Chondrocyte (in vitro differentiated cells): ENCODE measurements around the gene P2RY6. TPM values are rescaled to one million over a fixed set of nuclear protein-coding genes. Genes with fewer than 3 reads are reported as not detected.
A peak's percentile ranks its signal among the peaks of the same experiment; 100 is the strongest.

Source experiments
- DNase-seq: peaks from one replicate; pipeline ENCODE4 v3.0.0; 2021; ENCODE audit warnings: mixed read lengths, low spot score
- H3K27ac Mint-ChIP-seq: one replicate; pipeline ENCODE4 v1.8.0; 2021; ENCODE audit warnings: mild to moderate bottlenecking, moderate library complexity, mixed read lengths; ENCODE audit not compliant: unreplicated experiment
- H3K27me3 Mint-ChIP-seq: 2 replicates; pipeline ENCODE4 v1.8.0; 2021; ENCODE audit warnings: low read depth, mixed read lengths
- H3K36me3 Mint-ChIP-seq: 2 replicates; pipeline ENCODE4 v1.8.0; 2021; ENCODE audit warnings: low read depth, mixed read lengths
- H3K4me1 Mint-ChIP-seq: 2 replicates; pipeline ENCODE4 v1.8.0; 2021; ENCODE audit warnings: low read depth, mild to moderate bottlenecking, mixed read lengths
- H3K4me3 Mint-ChIP-seq: one replicate; pipeline ENCODE4 v1.8.0; 2021; ENCODE audit warnings: mild to moderate bottlenecking, moderate library complexity, mixed read lengths; ENCODE audit not compliant: unreplicated experiment
- H3K9me3 Mint-ChIP-seq: 2 replicates; pipeline ENCODE4 v1.8.0; 2021; ENCODE audit warnings: low read depth, mixed read lengths
- total RNA-seq: library from RNA; stranded (reverse); gene quantifications from 3 replicates; pipeline ENCODE4 v1.2.1, GENCODE V29; 2021
- TF ChIP-seq, protein P1 (sequence below): fragments of 200-600 bp; sonication (generic); IDR thresholded peaks from 2 replicates; pipeline ENCODE4 v1.5.0; 2021; ENCODE audit warnings: antibody characterized with exemption, mild to moderate bottlenecking, moderate library complexity

Gene P2RY6
- total RNA-seq, 1 donor from 2014 or later: 0.20 TPM

DNA sequence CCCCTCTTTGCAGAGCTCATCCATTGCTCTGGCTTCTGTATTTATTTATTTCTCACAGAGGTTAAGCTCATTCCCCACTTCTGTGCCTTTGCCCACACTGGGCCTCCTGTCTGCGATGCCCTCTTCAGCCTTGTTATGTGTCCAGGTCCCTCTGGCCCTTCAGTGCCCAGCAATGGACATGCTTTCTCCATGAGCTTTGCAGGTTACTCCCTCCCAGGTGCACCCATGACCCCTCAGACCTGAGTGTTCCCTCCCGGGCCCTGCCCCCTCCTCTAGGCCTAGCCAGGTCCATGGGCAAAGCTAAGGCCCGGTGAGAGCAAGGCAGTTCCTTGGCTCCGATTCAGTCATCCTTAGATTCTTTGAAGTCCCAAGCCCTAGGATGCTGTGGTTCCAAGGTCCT lies 18.4 kb downstream of the P2RY6 start:
- TF ChIP-seq, protein P1, sequence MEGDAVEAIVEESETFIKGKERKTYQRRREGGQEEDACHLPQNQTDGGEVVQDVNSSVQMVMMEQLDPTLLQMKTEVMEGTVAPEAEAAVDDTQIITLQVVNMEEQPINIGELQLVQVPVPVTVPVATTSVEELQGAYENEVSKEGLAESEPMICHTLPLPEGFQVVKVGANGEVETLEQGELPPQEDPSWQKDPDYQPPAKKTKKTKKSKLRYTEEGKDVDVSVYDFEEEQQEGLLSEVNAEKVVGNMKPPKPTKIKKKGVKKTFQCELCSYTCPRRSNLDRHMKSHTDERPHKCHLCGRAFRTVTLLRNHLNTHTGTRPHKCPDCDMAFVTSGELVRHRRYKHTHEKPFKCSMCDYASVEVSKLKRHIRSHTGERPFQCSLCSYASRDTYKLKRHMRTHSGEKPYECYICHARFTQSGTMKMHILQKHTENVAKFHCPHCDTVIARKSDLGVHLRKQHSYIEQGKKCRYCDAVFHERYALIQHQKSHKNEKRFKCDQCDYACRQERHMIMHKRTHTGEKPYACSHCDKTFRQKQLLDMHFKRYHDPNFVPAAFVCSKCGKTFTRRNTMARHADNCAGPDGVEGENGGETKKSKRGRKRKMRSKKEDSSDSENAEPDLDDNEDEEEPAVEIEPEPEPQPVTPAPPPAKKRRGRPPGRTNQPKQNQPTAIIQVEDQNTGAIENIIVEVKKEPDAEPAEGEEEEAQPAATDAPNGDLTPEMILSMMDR: no peak
- DNase-seq: peak; percentile 75
- no peak overlapping the region for H3K4me3 Mint-ChIP-seq

DNA sequence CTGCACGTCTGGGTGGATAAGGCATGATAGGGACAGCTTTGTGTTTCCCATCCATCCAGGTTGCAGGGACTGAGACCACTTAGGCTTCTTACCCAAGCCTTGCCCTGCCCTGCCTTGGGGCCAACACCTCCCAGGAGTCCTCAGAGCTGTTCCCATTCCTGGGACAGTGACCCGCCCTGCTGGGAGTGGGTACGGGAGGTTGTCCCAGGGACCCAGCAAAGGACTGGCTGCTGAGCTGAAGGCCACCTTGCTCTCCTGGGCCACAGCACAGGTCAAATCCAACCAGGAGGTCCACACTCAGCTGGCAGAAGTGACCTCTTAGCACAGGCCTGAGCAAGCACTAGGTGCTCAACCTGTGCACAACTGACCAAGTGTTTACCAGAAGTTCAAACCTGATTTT lies 19.1 kb downstream of the P2RY6 start:
- H3K27me3 Mint-ChIP-seq: no peaks in the 10 kb centered on the region
- peak; percentile 69 for DNase-seq
- peaks cover 19% of the 10 kb centered on the region for H3K4me1 Mint-ChIP-seq
- TF ChIP-seq, protein P1: no peak
- no peak overlapping the region for H3K27ac Mint-ChIP-seq
- H3K4me3 Mint-ChIP-seq: no peak overlapping the region
- H3K9me3 Mint-ChIP-seq: no peaks in the 10 kb centered on the region
- no peaks in the 10 kb centered on the region for H3K36me3 Mint-ChIP-seq

More for the DNA sequence above, 18.4 kb downstream of the P2RY6 start:
- Mint-ChIP-seq H3K4me1 (peaks cover 17% of the 10 kb centered on the region), H3K27ac (no peak overlapping the region), H3K36me3 (no peaks in the 10 kb centered on the region), H3K27me3 (no peaks in the 10 kb centered on the region), H3K9me3 (no peaks in the 10 kb centered on the region)

DNA sequence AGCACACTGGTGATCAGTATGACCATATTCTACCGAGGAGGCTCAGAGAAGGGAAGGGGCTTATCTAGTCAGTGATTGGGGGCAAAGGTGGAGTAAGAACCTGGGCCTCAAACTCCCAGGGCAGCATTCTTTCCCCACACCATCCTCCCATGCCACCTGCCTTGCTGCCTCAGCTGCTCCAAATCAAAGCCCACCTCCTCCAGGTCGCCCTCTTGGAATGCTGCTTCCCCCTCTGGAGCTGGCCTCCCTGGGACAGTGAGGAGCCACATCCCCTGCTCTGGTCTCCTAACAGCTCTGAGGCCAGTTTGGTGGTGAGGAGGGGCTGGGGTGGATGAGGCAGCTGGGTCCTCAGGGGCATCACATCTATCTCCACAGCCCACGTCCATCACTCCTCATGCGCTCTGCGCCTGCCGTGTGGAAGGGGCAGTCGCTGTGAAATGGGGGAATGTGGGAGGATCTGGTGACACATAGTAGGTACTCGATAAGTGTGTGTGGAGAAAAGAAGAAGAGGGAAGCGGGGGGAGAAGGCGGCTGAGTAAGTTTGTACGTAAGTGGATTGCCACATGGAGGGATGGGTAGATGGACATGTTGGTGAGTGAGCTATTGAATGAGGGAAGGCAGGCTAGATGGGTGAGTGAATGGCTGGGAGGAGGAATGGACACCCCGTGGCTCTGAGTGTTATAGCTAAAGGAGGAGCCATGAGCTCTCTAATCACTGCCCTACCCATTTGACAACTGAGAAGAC lies 19.8 kb downstream of the P2RY6 start:
- Mint-ChIP-seq H3K27me3 (no peaks in the 10 kb centered on the region), H3K4me3 (no peak overlapping the region), H3K9me3 (no peaks in the 10 kb centered on the region), H3K36me3 (no peaks in the 10 kb centered on the region), H3K4me1 (peaks cover 19% of the 10 kb centered on the region), H3K27ac (no peak overlapping the region)
- TF ChIP-seq, protein P1: no peak
- peak; percentile 80 for DNase-seq

DNA sequence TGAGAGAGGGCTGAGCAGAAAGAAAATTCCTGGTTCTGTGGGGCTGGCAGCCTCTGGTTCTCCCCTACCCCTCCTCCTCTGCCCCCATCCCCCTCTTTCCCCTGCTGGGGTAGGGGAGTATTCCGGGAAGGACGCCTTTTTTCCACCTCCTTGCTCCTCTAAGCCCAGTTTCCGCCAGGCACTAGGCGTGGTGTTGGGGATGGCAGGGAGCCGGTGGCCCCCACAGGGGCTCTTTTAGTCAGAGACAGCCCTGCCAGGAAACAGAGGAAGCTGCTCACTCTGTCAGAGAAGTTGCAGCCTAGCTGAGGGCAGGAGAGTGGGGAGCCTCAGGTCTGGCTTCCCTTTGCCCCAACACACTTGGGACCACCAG lies 20.4 kb downstream of the P2RY6 start:
- no peak overlapping the region for H3K4me3 Mint-ChIP-seq
- H3K4me1 Mint-ChIP-seq: peaks cover 19% of the 10 kb centered on the region
- TF ChIP-seq, protein P1: no peak
- H3K27me3 Mint-ChIP-seq: no peaks in the 10 kb centered on the region
- H3K27ac Mint-ChIP-seq: no peak overlapping the region
- no peaks in the 10 kb centered on the region for H3K9me3 Mint-ChIP-seq
- DNase-seq: peak; percentile 47
- H3K36me3 Mint-ChIP-seq: no peaks in the 10 kb centered on the region

DNA sequence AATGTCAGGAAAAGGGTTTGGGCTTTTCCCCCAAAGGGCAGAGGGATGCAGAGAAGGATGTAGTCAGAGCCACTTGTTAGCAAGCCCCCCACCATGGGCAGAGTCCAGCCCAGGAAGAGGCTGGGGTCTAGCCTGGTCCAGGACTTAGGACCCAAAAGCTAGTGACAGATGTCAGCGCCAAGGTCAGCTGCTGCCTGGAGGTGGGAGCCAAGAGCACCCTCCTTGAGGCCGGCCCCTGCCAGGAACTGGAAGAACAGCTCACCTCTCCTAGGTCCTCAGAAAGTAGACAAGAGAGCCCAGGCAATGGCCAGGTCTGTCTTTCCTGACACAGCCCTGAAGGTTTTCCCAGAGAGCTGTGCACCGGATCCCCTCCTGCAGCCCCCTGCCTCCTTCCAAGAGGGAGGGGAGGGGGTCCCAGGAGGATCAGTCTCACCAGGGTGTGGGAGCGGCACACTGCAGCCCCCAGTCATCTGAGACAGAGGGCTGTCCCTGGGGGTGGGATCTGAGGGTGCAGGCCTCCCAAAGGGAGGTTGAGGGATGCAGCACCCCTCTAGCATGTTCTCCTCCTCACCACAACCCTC lies 21.3 kb downstream of the P2RY6 start:
- peaks cover 19% of the 10 kb centered on the region for H3K4me1 Mint-ChIP-seq
- H3K27ac Mint-ChIP-seq: no peak overlapping the region
- H3K27me3 Mint-ChIP-seq: no peaks in the 10 kb centered on the region
- H3K9me3 Mint-ChIP-seq: no peaks in the 10 kb centered on the region
- DNase-seq: peak; percentile 57
- no peak overlapping the region for H3K4me3 Mint-ChIP-seq
- TF ChIP-seq, protein P1: no peak
- H3K36me3 Mint-ChIP-seq: no peaks in the 10 kb centered on the region
